ENCODE results near the gene KDELR3. TPM values are rescaled to one million over a fixed set of nuclear protein-coding genes. Genes with fewer than 3 reads are reported as not detected.

The KDELR3 gene
- total RNA-seq, 3 donors from 2014 or later (not counting 1 experiment from before 2014, with no cell fraction given): 0.25 TPM; not detected in 2

GRCh38 chr22:38477585-38477984 lies 9.7 kb downstream of the KDELR3 start:
- H3K4me3 ChIP-seq (ENCODE audit: low read length): no peak overlapping the region
- no peak for TF ChIP-seq CTCF (IDR thresholded peaks at IDR 0.05)
- WGBS (ENCODE audit: insufficient coverage): 100% methylated on average over 1 of the region's 1 CpG
- H3K4me3 Mint-ChIP-seq: no peak overlapping the region
- H3K36me3 ChIP-seq (ENCODE audit: control insufficient read depth, insufficient read depth, low read length): peaks cover 27% of the 10 kb centered on the region
- H3K27me3 ChIP-seq (ENCODE audit: control insufficient read depth, insufficient read depth, low read length): no peaks in the 10 kb centered on the region
- no peak overlapping the region for H3K27ac ChIP-seq (ENCODE audit: low read length)
- DNase-seq (no peak), ATAC-seq (no peak)
- peaks cover 5% of the 10 kb centered on the region for H3K36me3 Mint-ChIP-seq
- H3K27ac Mint-ChIP-seq: peak overlapping the region; percentile 24 to 53
- no peaks in the 10 kb centered on the region for H3K9me3 Mint-ChIP-seq
- intact Hi-C loops (cut with micrococcal nuclease): no loop called here
- H3K9me3 ChIP-seq (ENCODE audit: control insufficient read depth, insufficient read depth, low read length): no peaks in the 10 kb centered on the region
- peaks cover 2 to 14% of the 10 kb centered on the region in 2 donors for H3K4me1 Mint-ChIP-seq
- no peaks in the 10 kb centered on the region for H3K27me3 Mint-ChIP-seq (ENCODE audit: low read depth in 2 of 2)
- no peaks in the 10 kb centered on the region for H3K4me1 ChIP-seq (ENCODE audit: control insufficient read depth, insufficient read depth, low read length)

GRCh38 chr22:38479096-38479837 lies 11.4 kb downstream of the KDELR3 start:
- no peak for ATAC-seq
- Mint-ChIP-seq H3K4me3 (no peak overlapping the region), H3K9me3 (no peaks in the 10 kb centered on the region), H3K36me3 (peaks cover 21% of the 10 kb centered on the region), H3K4me1 (peaks cover 19 to 20% of the 10 kb centered on the region in 2 donors), H3K27ac (peak overlapping the region; percentile 29 to 70), H3K27me3 (ENCODE audit: low read depth in 2 of 2) (no peaks in the 10 kb centered on the region)
- no peak overlapping the region for H3K4me3 ChIP-seq (ENCODE audit: low read length)
- no peaks in the 10 kb centered on the region for H3K4me1 ChIP-seq (ENCODE audit: control insufficient read depth, insufficient read depth, low read length)
- H3K27ac ChIP-seq (ENCODE audit: low read length): peak overlapping the region; percentile 15
- no peaks in the 10 kb centered on the region for H3K9me3 ChIP-seq (ENCODE audit: control insufficient read depth, insufficient read depth, low read length)
- no peak for TF ChIP-seq CTCF (IDR thresholded peaks at IDR 0.05)
- no peak for DNase-seq
- H3K36me3 ChIP-seq (ENCODE audit: control insufficient read depth, insufficient read depth, low read length): peaks cover 44% of the 10 kb centered on the region
- intact Hi-C loops (cut with micrococcal nuclease): no loop called here
- H3K27me3 ChIP-seq (ENCODE audit: control insufficient read depth, insufficient read depth, low read length): no peaks in the 10 kb centered on the region
- WGBS (ENCODE audit: insufficient coverage): 92% methylated on average over 4 of the region's 7 CpGs

- DNase-seq (no peak), ATAC-seq (no peak)
- intact Hi-C loops (cut with micrococcal nuclease): no loop called here
- TF ChIP-seq CTCF (IDR thresholded peaks at IDR 0.05): no peak
- H3K4me1 Mint-ChIP-seq: peaks cover 22% of the 10 kb centered on the region in 2 donors
- WGBS (ENCODE audit: insufficient coverage): 100% methylated on average over 3 of the region's 3 CpGs
- no peaks in the 10 kb centered on the region for H3K4me1 ChIP-seq (ENCODE audit: control insufficient read depth, insufficient read depth, low read length)
- H3K36me3 Mint-ChIP-seq: peaks cover 24% of the 10 kb centered on the region
- no peaks in the 10 kb centered on the region for H3K27me3 Mint-ChIP-seq (ENCODE audit: low read depth in 2 of 2)
- no peak overlapping the region for H3K27ac ChIP-seq (ENCODE audit: low read length)
- H3K4me3 ChIP-seq (ENCODE audit: low read length): no peak overlapping the region
- peaks cover 61% of the 10 kb centered on the region for H3K36me3 ChIP-seq (ENCODE audit: control insufficient read depth, insufficient read depth, low read length)
- H3K9me3 ChIP-seq (ENCODE audit: control insufficient read depth, insufficient read depth, low read length): no peaks in the 10 kb centered on the region
- no peaks in the 10 kb centered on the region for H3K9me3 Mint-ChIP-seq
- no peak overlapping the region for H3K4me3 Mint-ChIP-seq
- H3K27me3 ChIP-seq (ENCODE audit: control insufficient read depth, insufficient read depth, low read length): no peaks in the 10 kb centered on the region
- H3K27ac Mint-ChIP-seq: peak overlapping the region; percentile 50 to 67
These were observed 13.4 kb downstream of the KDELR3 start for GRCh38 chr22:38481162-38481870.

All from natural killer cell (primary cell).